A673 (cell line): ENCODE results near the gene FCF1. TPM values are rescaled to one million over a fixed set of nuclear protein-coding genes. Genes with fewer than 3 reads are reported as not detected.
A peak's percentile ranks its signal among the peaks of the same experiment; 100 is the strongest.

ENCODE experiments used
- BruUV-seq: library from RNA; stranded (reverse); fragments of 400-500 nt; replicated peaks from 2 replicates; lab custom pipeline; 2021; lab: Mats Ljungman, UMichigan
- CTCF ChIA-PET: fragments of 300-600 bp; sonication (Branson Sonifier 250); formaldehyde crosslinking; loops from one replicate; lab custom pipeline; 2022; ENCODE audit warnings: antibody characterized with exemption; lab: Charles Lee
- POLR2A ChIA-PET: fragments of 300-600 bp; sonication (Branson Sonifier 250); formaldehyde crosslinking; loops from one replicate; lab custom pipeline; 2022; ENCODE audit warnings: antibody characterized with exemption; ENCODE audit not compliant: low non-redundant PET; lab: Charles Lee
- DNase-seq: peaks from one replicate; pipeline ENCODE4 v3.0.0-alpha.2; 2015; ENCODE audit warnings: low spot score
- H3K27ac ChIP-seq: fragments of 200-600 bp; sonication (generic); 2 replicates; pipeline ENCODE4 v1.5.1; 2016; ENCODE audit warnings: mixed run types, low read depth, mild to moderate bottlenecking, mixed read lengths, antibody characterized with exemption, low read length; ENCODE audit not compliant: poor library complexity, severe bottlenecking
- H3K27me3 ChIP-seq: fragments of 200-600 bp; sonication (generic); replicated peaks from 2 replicates; pipeline ENCODE4 v1.6.1; 2017; ENCODE audit warnings: mixed run types, low read depth, mild to moderate bottlenecking, mixed read lengths, antibody characterized with exemption, low read length; ENCODE audit not compliant: insufficient read depth, poor library complexity
- H3K36me3 ChIP-seq: fragments of 200-600 bp; sonication (generic); 2 replicates; pipeline ENCODE4 v1.6.1; 2016; ENCODE audit warnings: mixed run types, mild to moderate bottlenecking, mixed read lengths, antibody characterized with exemption, low read length; ENCODE audit not compliant: insufficient read depth, poor library complexity, severe bottlenecking
- H3K4me1 ChIP-seq: fragments of 200-600 bp; sonication (generic); 2 replicates; pipeline ENCODE4 v1.6.1; 2017; ENCODE audit warnings: mixed run types, mild to moderate bottlenecking, mixed read lengths, antibody characterized with exemption, low read length; ENCODE audit not compliant: insufficient read depth, poor library complexity, severe bottlenecking
- H3K4me3 ChIP-seq: fragments of 200-600 bp; sonication (generic); 2 replicates; pipeline ENCODE4 v1.5.1; 2016; ENCODE audit warnings: low read depth, mixed run types, mild to moderate bottlenecking, mixed read lengths, low read length; ENCODE audit not compliant: poor library complexity, severe bottlenecking
- H3K9me3 ChIP-seq: fragments of 200-600 bp; sonication (generic); 2 replicates; pipeline ENCODE4 v1.6.1; 2016; ENCODE audit warnings: mixed run types, low read depth, mild to moderate bottlenecking, mixed read lengths, antibody characterized with exemption, low read length; ENCODE audit not compliant: poor library complexity, severe bottlenecking
- CTCF ChIP-seq: fragments of 300-800, 200-600 bp; sonication (generic); conservative IDR thresholded peaks from 2 replicates; pipeline ENCODE4 v1.5.1; 2017; ENCODE audit warnings: low read depth, mild to moderate bottlenecking, antibody characterized with exemption, low read length, moderate library complexity, mixed read lengths
- EZH2 ChIP-seq: fragments of 200-600 bp; sonication (generic); IDR thresholded peaks from 2 replicates; pipeline ENCODE4 v1.6.1; 2017; ENCODE audit warnings: borderline replicate concordance, low read depth, mild to moderate bottlenecking, mixed read lengths, antibody characterized with exemption, low read length; ENCODE audit not compliant: poor library complexity, severe bottlenecking
- intact Hi-C: fragments of 100-400 bp; cut with micrococcal nuclease; formaldehyde crosslinking; loops from one replicate; pipeline ENCODE4 v1.10.0; 2022; ENCODE audit not compliant: unreplicated experiment
- total RNA-seq: library from RNA; stranded (reverse); gene quantifications from 2 replicates; pipeline ENCODE4 v1.2.3, GENCODE V29; 2021

Gene FCF1
- total RNA-seq, 1 experiment from 2014 or later: 74.2 TPM

- TF ChIP-seq EZH2 (no peak), CTCF (no peak)
- Histone ChIP-seq H3K27ac (no peak overlapping the region), H3K4me1 (peaks cover 12% of the 10 kb centered on the region), H3K4me3 (peak overlapping the region; percentile 65), H3K36me3 (peaks cover 19% of the 10 kb centered on the region), H3K27me3 (no peaks in the 10 kb centered on the region), H3K9me3 (no peaks in the 10 kb centered on the region)
- BruUV-seq: no TSS peak
- DNase-seq: no peak
- ChIA-PET CTCF (no interaction called here), POLR2A (no interaction called here)
- intact Hi-C loops: no loop called here
These were observed 1.3 kb upstream of the FCF1 start for GRCh38 chr14:74711651-74712050.

- Histone ChIP-seq H3K36me3 (peaks cover 24% of the 10 kb centered on the region), H3K4me1 (peaks cover 12% of the 10 kb centered on the region), H3K27me3 (no peaks in the 10 kb centered on the region), H3K9me3 (no peaks in the 10 kb centered on the region), H3K27ac (peak overlapping the region; percentile 42), H3K4me3 (peak overlapping the region; percentile 65)
- DNase-seq: no peak
- no TSS peak for BruUV-seq
- intact Hi-C loops: no loop called here
- TF ChIP-seq EZH2: no peak
- no peak for TF ChIP-seq CTCF
- POLR2A ChIA-PET: no interaction called here
- CTCF ChIA-PET: interaction anchor here (0.6 kb wide), 1 partner anchor 601 kb away, joined by 3 read pairs; no protein-coding TSS in a partner anchor
These were observed 421 bp downstream of the FCF1 start for GRCh38 chr14:74713395-74713735.

- intact Hi-C loops: no loop called here
- peaks cover 21% of the 10 kb centered on the region for H3K36me3 ChIP-seq
- CTCF ChIA-PET: no interaction called here
These were observed 7.6 kb downstream of the FCF1 start for GRCh38 chr14:74720526-74720925.

More at GRCh38 chr14:74720526-74720925, 7.6 kb downstream of the FCF1 start:
- BruUV-seq: no TSS peak
- H3K4me3 ChIP-seq: no peak overlapping the region
- no peaks in the 10 kb centered on the region for H3K9me3 ChIP-seq
- POLR2A ChIA-PET: interaction anchor here (0.7 kb wide), 1 partner anchor 659 kb away, joined by 3 read pairs; no protein-coding TSS in a partner anchor
- TF ChIP-seq CTCF (no peak), EZH2 (no peak)
- no peaks in the 10 kb centered on the region for H3K27me3 ChIP-seq
- no peaks in the 10 kb centered on the region for H3K4me1 ChIP-seq
- no peak overlapping the region for H3K27ac ChIP-seq
- no peak for DNase-seq
